Colon (tissue), 2 donors: ENCODE results near the gene HORMAD2.

Source experiments
- FAIRE-seq: peaks from 2 replicates; lab custom pipeline; 2012; peaks lifted over from hg19 to GRCh38; lab: Jason Lieb, UNC
- donor health status: control.
- donor health status: control.

The HORMAD2 gene

DNA sequence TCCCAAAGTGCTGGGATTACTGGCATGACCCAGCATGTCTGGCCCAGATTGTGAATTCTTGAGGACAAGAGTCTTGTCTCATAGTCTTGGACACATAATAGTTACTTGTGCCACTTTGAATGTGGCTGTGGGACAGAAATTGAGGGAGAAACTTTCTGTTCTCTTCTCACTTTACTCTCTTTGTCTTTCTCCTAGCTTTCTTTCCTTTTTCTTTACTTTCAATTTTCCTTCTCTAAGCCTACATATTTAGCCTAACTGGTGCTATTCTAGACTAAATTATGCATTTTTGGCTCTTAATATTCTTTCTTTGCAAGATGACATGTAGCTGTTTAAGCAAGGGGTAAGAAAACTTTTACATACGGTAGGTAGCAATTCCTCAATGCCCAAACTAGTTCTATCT lies 33.2 kb downstream of the HORMAD2 start:
- FAIRE-seq: no peak

GRCh38 chr22:30114361-30114760 lies 34.1 kb downstream of the HORMAD2 start:
- FAIRE-seq: no peak

DNA sequence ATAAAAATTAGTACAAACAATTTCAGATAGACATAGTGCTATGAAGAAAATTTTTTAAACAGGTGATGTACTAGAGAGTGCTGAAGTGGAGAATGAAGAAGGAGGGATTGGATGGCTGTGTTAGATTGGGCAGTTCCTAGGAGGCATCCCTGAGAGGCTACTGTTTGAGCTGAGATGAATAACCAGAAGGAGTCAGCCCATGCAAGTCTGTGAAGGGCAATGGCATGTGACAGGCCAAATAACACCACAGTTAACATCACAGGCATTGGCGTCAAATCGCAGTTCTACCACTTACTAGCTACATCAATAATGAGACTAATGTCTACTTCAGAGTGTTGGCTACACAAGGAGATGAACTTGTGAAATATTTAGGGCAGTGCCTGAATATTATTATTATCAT lies 35.4 kb downstream of the HORMAD2 start:
- no peak for FAIRE-seq

DNA sequence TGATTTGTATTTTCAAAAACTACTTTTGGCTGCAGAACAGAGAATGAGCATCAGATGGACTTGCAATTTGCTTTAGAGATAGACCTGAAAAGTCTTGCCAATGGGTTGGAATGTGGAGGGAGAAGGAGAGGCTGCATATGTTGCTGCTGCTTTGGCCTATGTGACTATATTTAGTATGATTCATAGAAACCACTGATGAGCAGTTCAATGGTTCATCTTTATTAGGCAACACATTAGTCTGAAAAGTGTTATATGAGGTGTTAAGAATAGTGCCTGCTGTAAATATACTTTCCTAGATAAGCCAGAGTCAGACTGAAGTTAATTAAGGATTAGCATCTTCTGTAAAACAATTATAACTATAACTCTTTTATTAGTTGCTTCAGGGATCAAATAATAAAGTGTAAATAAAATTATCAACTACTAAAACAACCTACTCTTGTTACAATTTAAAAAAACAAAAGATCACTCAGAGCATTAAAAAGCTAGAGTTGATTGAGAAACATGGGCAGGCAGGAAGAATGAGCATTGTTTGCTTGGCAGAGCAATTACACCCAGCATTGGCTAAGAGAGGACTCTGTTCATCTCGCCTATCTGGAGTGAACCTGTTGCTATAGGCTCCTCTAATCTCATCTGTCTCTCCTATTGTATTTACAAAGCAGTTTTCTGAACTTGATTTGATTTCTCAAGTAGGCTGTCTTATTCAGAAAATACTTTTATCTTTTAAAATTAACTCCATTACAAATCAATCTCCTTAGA lies 36.3 kb downstream of the HORMAD2 start:
- FAIRE-seq: no peak

DNA sequence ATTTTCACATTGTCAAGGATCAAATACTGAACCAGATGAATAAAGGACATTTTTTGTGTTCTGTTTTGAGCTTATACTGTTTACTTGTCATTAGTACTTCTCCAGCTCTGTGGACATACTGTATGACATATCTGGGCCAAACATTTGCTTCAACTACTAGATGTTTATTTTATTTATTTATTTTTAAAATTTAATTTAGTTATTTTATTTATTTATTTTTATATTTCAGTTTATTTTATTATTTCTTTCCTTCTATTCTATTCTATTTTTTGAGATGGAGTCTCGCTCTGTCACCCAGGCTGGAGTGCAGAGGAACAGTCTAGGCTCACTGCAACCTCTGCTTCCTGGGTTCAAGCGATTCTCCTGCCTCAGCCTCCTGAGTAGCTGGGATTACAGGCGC lies 37.0 kb downstream of the HORMAD2 start:
- FAIRE-seq: no peak

GRCh38 chr22:30118291-30118690 lies 38.0 kb downstream of the HORMAD2 start:
- FAIRE-seq: no peak

- no peak for FAIRE-seq
Measured at GRCh38 chr22:30121960-30122359, 41.7 kb downstream of the HORMAD2 start.

DNA sequence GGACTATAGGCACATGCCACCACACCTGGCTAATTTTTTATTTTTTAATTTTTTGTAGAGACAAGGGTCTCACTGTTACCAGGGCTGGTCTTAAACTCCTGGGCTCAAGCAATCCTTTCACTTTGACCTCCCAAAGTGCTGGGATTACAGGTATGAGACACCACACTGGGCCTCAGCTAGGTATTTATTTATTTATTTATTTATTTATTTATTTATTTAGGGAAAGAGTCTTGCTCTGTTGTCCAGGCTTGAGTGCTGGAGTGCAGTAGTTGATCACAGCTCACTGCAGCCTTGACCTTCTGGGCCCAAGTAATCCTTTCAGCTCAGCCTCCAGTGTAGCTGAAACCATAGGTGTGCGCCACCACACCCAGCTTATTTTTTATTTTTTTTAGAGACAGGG lies 43.2 kb downstream of the HORMAD2 start:
- no peak for FAIRE-seq

DNA sequence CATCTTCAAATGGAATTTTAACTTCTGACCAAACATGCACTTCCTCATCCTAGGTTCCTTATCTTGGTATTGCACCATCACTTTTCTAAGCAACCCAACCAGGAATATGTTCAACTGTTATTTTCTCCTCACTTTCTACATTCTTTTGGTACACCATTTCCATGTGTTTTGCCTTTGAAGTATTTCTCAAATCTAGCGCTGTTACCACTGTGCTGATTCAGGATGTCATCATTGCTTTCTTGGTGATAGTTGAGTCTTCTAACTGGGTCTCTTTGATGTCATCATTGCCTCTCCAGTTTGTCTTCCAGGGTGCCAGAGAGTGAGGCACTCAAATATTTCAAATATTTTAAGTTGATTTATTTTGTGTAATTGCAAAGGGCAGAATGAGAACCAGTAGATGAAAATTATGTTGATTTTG lies 47.5 kb downstream of the HORMAD2 start:
- no peak for FAIRE-seq

DNA sequence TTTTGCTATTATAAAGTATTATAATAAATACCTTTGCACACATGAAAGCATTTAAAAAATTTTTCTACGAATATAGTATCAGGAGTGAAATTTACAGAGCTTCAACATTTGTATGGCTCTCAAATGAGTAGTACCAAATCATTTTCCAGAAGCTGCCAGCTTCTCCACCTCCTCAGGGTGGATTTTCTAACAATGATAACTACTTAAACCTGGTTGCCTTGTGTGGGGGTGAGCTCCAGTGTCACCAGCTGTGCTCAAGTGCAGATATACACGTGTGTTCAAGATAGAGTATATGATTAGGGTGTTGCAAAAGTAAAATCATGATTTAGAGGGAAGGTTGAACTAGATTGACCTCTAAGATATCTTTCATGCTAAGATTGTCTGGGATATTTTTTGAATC lies 48.2 kb downstream of the HORMAD2 start:
- FAIRE-seq: no peak

GRCh38 chr22:30129636-30130035 lies 49.4 kb downstream of the HORMAD2 start:
- no peak for FAIRE-seq

- FAIRE-seq: no peak
Measured at GRCh38 chr22:30132290-30132996, 52.2 kb downstream of the HORMAD2 start.

DNA sequence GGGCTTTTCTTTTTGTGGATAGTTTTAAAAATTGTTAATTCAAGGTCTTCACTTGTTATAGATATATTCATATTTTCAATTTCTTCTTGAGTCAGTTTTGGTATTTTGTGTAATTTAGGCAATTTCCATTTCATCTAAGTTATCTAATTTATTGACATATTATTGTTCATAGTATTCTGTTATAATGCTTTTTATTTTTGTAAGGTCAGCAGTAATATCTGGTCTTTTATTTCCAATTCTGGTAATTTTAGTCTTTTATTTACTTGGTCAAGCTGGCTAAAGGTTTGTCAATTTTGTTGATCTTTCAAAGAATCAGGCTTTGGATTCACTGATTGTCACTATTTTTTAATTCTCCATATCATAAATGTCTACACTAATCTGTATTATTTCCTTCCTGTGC lies 60.1 kb downstream of the HORMAD2 start:
- FAIRE-seq: no peak

DNA sequence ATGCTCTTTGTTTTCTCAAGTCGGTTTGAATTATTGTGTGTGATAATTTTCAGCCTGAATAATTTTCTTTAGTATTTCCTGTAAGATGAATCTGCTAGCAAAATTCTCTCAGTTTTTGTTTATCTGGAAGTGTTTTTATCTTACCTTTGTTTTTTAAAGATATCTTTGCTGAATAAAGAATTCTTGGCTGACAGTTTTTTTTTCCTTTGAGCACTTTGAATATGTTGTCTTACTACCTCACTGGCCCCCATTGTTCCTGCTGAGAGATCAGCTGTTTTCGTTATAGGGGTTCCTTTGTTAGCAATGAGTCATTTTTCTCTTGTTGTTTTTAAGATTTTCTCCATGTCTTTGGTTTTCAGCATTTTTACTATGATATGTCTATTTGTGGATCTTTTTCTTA lies 63.0 kb downstream of the HORMAD2 start:
- no peak for FAIRE-seq

DNA sequence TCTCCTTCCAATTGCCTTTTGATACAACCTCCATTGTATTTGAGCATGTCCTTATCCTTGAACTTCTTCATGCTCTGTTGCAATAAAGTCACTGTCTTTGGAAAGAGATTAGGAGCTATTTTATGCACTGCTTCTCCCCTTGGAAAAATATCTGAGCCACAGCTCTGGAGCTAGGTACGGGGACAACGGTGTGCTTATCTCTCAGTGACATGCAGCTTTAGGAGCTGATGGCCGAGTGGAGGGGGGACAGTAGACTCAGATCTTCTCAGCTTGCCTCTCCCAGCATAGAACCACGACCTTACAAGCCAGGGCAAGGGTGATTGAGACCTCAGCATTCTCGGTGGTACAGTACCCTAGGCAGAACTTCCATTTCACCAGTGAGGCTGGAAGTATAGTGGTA lies 64.1 kb downstream of the HORMAD2 start:
- no peak for FAIRE-seq

DNA sequence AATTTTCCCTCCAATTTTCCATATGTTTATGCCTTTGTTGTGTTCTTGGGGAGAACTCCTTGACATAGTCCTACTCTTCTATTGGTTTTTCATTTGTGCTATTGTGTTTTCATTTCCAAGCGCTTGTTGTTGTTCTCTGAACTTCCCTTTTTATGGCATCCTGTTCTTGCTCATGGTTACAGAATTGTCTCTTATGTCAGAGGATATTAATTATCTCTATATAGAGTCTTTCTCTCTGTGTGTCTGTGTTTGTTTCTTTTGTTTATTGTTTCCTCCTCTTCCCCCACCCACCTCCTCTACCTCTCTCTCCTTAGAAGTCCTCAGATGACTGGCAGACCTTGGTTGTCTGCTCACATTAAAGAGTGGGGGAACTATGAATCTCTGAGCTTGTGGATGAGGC lies 69.9 kb downstream of the HORMAD2 start:
- no peak for FAIRE-seq

DNA sequence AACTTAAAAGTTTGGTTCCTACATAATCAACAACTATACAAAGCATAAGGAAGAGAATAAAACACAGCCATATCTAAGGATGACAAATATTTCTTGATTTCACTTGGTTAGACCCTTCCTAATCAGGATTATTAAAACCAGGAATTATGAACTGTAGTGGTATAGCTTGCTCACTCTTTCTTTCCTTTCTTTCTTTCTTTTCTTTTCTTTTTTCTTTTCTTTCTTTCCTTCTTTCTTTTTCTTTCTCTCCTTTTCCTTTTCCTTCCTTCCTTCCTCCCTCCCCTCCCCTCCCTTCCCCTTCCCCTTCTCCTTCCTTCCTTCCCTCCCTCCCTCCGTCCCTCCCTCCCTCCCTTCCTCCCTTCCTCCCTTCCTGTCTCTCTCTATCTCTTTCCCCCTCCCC lies 78.0 kb downstream of the HORMAD2 start:
- no peak for FAIRE-seq

DNA sequence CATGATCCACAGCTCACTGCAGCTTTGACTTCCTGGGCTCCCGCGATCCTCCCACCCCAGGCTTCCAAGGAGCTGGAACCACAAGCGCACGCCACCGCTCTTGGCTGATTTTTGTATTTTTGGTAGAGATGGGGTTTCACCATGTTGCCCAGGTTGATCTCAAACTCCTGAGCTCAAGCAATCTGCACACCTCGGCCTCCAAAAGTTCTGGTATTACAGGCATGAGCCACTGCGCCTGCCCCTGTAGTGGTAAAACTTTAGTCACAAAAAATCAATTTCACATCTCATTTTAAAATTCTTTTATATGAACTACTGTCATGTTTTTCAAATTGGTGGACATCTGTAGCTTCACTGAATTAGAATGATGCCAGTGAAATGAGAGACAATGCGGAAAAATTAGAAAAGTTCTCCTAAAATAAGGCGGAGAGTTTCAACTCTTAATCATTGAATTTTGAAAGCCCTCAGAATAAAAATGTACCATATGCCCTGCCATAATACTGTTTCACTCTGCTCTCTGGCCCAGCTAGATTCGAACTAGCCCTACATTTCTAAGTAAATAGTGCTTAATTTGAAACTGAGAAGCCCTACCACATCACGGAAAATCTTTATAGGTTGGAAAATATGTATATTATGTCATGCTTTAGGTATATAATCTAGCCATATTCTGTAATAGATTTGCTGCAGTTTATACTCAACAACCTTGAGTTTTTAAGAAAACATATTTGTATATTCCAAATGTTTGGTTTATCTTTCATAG lies 78.7 kb downstream of the HORMAD2 start:
- no peak for FAIRE-seq

- no peak for FAIRE-seq
Measured at GRCh38 chr22:30159561-30160353, 79.5 kb downstream of the HORMAD2 start.

DNA sequence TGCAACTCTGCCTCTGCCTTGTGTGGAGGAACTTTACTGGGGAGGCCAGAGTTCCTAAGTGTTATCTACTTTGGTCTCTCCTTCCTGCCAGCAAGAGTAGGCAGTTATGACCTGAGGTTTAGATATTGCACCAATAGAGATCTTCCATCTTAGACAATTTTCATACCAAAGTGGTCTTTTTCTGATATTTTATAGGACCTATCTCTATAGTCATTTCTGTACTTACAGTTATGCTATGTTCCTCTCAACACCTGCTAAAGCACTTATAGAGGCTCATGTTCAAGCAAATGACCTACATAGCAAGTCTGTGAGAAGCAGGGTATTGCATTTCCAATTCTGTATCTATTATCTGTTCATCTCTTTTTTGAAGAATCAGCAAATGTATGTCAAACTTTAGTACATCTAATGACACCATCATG lies 80.8 kb downstream of the HORMAD2 start:
- no peak for FAIRE-seq

- FAIRE-seq: no peak
Measured at GRCh38 chr22:30167296-30167695, 87.0 kb downstream of the HORMAD2 start.

DNA sequence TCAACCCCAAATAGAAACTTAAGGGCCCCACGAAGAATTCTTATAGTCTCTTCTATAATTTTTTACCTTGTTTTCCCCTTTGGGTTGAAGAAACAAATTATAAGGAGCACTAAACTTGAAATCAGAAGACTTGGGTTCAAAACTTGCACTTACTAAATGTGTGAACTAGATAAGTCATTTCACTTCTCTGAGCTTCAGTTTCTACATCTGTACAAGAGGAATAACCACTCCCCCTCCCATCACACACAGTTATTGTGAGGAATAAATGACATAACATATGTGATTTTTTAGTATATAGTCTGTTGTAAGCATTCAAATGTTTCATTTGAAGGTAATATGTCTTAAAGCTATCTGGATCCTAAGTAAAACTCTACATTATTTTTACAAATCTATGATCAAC lies 87.5 kb downstream of the HORMAD2 start:
- FAIRE-seq: no peak
